Left lung (tissue), 10 donors: ENCODE measurements around the gene XKR7. TPM values are rescaled to one million over a fixed set of nuclear protein-coding genes. Genes with fewer than 3 reads are reported as not detected.

Source experiments
- ATAC-seq: fragments of 200-7000 bp; cut with Tn5 transposase; one replicate; pipeline ENCODE4 v1.9.1; 2020; ENCODE audit warnings: moderate library complexity
- DNase-seq, 4 donors: peaks; one replicate each; pipeline ENCODE4 v3.0.0-alpha.2; 2013 to 2020
- H3K27ac ChIP-seq, 2 donors: fragments of 200-600 bp; sonication (generic) in 1 of 2; one replicate each; pipeline versions ENCODE4 v1.5.0 to v1.8.0; 2020 to 2021
- H3K27me3 ChIP-seq, 2 donors: fragments of 200-600 bp; sonication (generic) in 1 of 2; one replicate each; pipeline versions ENCODE4 v1.5.0 to v1.8.0; 2020 to 2021
- H3K36me3 ChIP-seq, 2 donors: fragments of 200-600 bp; sonication (generic) in 1 of 2; one replicate each; pipeline versions ENCODE4 v1.5.0 to v1.8.0; 2020 to 2021
- H3K4me1 ChIP-seq, 2 donors: fragments of 200-600 bp; one replicate each; pipeline ENCODE4 v1.8.0; 2021
- H3K4me3 ChIP-seq, 2 donors: fragments of 200-600 bp; sonication (generic) in 1 of 2; one replicate each; pipeline versions ENCODE4 v1.5.0 to v1.8.0; 2020 to 2021; ENCODE audit warnings: mild to moderate bottlenecking in 1 of 2
- H3K9me3 ChIP-seq, 2 donors: fragments of 200-600 bp; sonication (generic) in 1 of 2; one replicate each; pipeline versions ENCODE4 v1.5.0 to v1.8.0; 2020 to 2021
- intact Hi-C, 2 donors: fragments of 100-400 bp; cut with DNase I; formaldehyde crosslinking; loops; one replicate each; pipeline versions ENCODE4 v1.11.2 to v1.14.2; 2022
- polyA plus RNA-seq, 6 donors: library from polyadenylated mRNA; unstranded; fragments of 120-200 nt; gene quantifications; one replicate each; pipeline ENCODE4 v1.2.1, GENCODE V29; 2013; ENCODE audit not compliant: insufficient read length in 6 of 6
- total RNA-seq, 2 donors: library from RNA; stranded (reverse); fragmentation: NEBNext Ultra II Directional; extraction: Animal tissue kit (Norgen Biotek cat#: 25700); gene quantifications; one replicate each; pipeline ENCODE4 v1.2.1, GENCODE V29; 2021
- TF ChIP-seq, protein P1 (sequence below), 2 donors: fragments of 200-600 bp; sonication (generic) in 1 of 2; IDR thresholded peaks; one replicate each; pipeline versions ENCODE4 v1.5.0 to v1.8.0; 2021; ENCODE audit warnings: antibody characterized with exemption in 2 of 2
- donor health status: DM: no; HTN: yes; CAD: no.
- donor health status: DM: no; HTN: no; CAD: no.

The XKR7 gene
- total and polyA plus RNA-seq, 8 donors, result 0.05 to 0.19 (median 0.07) TPM; not detected in 1

- intact Hi-C loops, result no loop called here
- ATAC-seq, result peak; percentile 40
- no peak overlapping the region for H3K4me3 ChIP-seq
- peaks cover 5 to 86% of the 10 kb centered on the region in 2 donors for H3K4me1 ChIP-seq
- peak overlapping the region in 1 of 2 donors; percentile 87 for H3K27ac ChIP-seq
- peaks cover 3 to 39% of the 10 kb centered on the region in 2 donors for H3K27me3 ChIP-seq
- H3K36me3 ChIP-seq, result no peaks in the 10 kb centered on the region
- DNase-seq, result peak in 2 of 4 donors; percentile 44 to 58
- H3K9me3 ChIP-seq, result no peaks in the 10 kb centered on the region
- TF ChIP-seq, protein P1, sequence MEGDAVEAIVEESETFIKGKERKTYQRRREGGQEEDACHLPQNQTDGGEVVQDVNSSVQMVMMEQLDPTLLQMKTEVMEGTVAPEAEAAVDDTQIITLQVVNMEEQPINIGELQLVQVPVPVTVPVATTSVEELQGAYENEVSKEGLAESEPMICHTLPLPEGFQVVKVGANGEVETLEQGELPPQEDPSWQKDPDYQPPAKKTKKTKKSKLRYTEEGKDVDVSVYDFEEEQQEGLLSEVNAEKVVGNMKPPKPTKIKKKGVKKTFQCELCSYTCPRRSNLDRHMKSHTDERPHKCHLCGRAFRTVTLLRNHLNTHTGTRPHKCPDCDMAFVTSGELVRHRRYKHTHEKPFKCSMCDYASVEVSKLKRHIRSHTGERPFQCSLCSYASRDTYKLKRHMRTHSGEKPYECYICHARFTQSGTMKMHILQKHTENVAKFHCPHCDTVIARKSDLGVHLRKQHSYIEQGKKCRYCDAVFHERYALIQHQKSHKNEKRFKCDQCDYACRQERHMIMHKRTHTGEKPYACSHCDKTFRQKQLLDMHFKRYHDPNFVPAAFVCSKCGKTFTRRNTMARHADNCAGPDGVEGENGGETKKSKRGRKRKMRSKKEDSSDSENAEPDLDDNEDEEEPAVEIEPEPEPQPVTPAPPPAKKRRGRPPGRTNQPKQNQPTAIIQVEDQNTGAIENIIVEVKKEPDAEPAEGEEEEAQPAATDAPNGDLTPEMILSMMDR (IDR thresholded peaks at IDR 0.05), result no peak
Observed at GRCh38 chr20:32034581-32035425, 66.9 kb downstream of the XKR7 start.

GRCh38 chr20:32035426-32035779, 67.5 kb downstream of the XKR7 start:
- no peak for ATAC-seq
- Histone ChIP-seq H3K4me3 (no peak overlapping the region), H3K27ac (peak overlapping the region in 1 of 2 donors; percentile 87), H3K36me3 (no peaks in the 10 kb centered on the region), H3K27me3 (peaks cover 3 to 39% of the 10 kb centered on the region in 2 donors), H3K4me1 (peaks cover 5 to 87% of the 10 kb centered on the region in 2 donors), H3K9me3 (no peaks in the 10 kb centered on the region)
- DNase-seq, result peak in 1 of 4 donors; percentile 34
- TF ChIP-seq, protein P1 (IDR thresholded peaks at IDR 0.05), result no peak
- intact Hi-C loops, result no loop called here

GRCh38 chr20:32036252-32036651, 68.3 kb downstream of the XKR7 start:
- Histone ChIP-seq H3K4me3 (no peak overlapping the region), H3K27ac (peak overlapping the region in 1 of 2 donors; percentile 87), H3K9me3 (no peaks in the 10 kb centered on the region), H3K36me3 (no peaks in the 10 kb centered on the region), H3K4me1 (peaks cover 2 to 88% of the 10 kb centered on the region in 2 donors), H3K27me3 (peaks cover 3 to 33% of the 10 kb centered on the region in 2 donors)
- TF ChIP-seq, protein P1 (IDR thresholded peaks at IDR 0.05), result no peak
- ATAC-seq (no peak), DNase-seq (no peak)
- intact Hi-C loops, result no loop called here

DNA sequence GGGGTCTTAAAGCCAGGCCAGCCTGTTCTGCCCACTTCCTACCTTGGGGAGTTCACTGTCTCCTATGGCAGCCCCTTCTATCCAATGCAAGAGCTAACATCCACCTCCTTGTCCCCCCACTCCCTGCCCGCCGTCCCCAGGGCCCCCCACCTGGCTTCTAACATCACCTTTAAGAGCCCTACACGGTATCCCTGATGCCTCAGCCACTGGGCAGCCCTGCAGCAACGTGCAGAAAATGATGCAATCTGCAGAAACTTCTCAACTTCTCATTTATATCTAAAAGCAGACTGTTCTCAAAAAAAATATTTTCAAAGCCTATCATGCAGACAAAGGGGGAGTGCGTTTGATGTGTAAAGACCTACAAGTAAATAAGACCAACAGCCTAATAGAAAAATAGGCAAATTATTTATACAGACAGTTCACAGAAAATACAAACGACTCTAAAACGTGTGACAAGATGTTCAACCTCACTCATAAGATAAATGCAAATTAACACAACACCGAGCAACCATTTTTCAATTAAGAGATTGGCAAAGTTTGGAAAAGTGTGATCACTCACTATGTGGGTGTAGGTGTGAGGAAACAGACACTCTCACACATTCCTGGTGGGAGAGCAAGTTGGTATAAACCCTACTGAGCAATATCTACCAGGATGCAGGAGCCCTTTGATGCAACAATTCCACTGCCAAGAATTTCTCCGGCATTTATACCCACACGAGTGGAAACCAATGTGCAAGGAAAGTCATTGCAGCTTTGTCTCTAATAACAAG, 69.0 kb downstream of the XKR7 start:
- peak overlapping the region in 1 of 2 donors; percentile 87 for H3K27ac ChIP-seq
- H3K4me3 ChIP-seq, result no peak overlapping the region
- no peaks in the 10 kb centered on the region for H3K36me3 ChIP-seq
- TF ChIP-seq, protein P1 (IDR thresholded peaks at IDR 0.05), result no peak
- peak in 1 of 4 donors; percentile 74 for DNase-seq
- H3K27me3 ChIP-seq, result peaks cover 3 to 32% of the 10 kb centered on the region in 2 donors
- H3K9me3 ChIP-seq, result no peaks in the 10 kb centered on the region
- ATAC-seq, result no peak
- H3K4me1 ChIP-seq, result peaks cover 0 to 88% of the 10 kb centered on the region in 2 donors
- intact Hi-C loops, result no loop called here

- TF ChIP-seq, protein P1 (IDR thresholded peaks at IDR 0.05), result no peak
- intact Hi-C loops, result no loop called here
- H3K27ac ChIP-seq, result peak overlapping the region in 1 of 2 donors; percentile 94
Observed at GRCh38 chr20:32037929-32038328, 70.0 kb downstream of the XKR7 start.

More at GRCh38 chr20:32037929-32038328, 70.0 kb downstream of the XKR7 start:
- H3K36me3 ChIP-seq, result no peaks in the 10 kb centered on the region
- DNase-seq (no peak), ATAC-seq (no peak)
- no peaks in the 10 kb centered on the region for H3K9me3 ChIP-seq
- peaks cover 3 to 32% of the 10 kb centered on the region in 2 donors for H3K27me3 ChIP-seq
- peaks cover 0 to 87% of the 10 kb centered on the region in 2 donors for H3K4me1 ChIP-seq
- no peak overlapping the region for H3K4me3 ChIP-seq
